Measurements from ENCODE around the gene AHCY.
A peak's percentile ranks its signal among the peaks of the same experiment; 100 is the strongest.
"Not testable (repeated sequence)": the region's sequence is repeated elsewhere in the genome, so short reads cannot be mapped to it uniquely, and the experiment has no call there.

Gene AHCY

GRCh38 chr20:34268145-34268544, 35.0 kb downstream of the AHCY start:
- TF ChIP-seq CTCF (IDR thresholded peaks at IDR 0.05; ENCODE audit: insufficient read depth, low read depth, low read length, missing control alignments), result no peak
- H3K4me3 ChIP-seq (ENCODE audit: low read depth, low read length), result no peak overlapping the region
- no peak for DNase-seq (ENCODE audit: low read depth)

DNA sequence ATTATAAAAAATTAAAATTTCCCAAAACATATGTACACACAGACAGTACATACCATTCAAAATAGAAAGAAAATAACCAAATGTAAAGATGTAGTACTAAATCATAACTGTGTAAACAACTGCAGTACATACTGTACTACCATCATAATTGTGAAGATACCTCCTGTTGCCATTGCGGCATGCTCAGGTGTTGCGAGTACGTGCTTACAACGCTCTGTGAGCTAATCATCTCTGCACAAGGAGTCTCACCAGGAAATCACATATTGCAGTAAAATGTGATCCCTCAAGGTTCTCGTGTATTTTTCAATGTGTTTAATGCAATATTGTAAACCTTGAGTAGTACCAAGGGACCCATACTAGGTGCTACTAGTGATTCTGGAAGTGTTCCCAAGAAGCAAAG, 39.0 kb downstream of the AHCY start:
- TF ChIP-seq CTCF (IDR thresholded peaks at IDR 0.05; ENCODE audit: insufficient read depth, low read depth, low read length, missing control alignments), result no peak
- H3K4me3 ChIP-seq (ENCODE audit: low read depth, low read length), result no peak overlapping the region
- no peak for DNase-seq (ENCODE audit: low read depth)

GRCh38 chr20:34263468-34263867, 39.7 kb downstream of the AHCY start:
- H3K4me3 ChIP-seq (ENCODE audit: low read depth, low read length); DNase-seq (ENCODE audit: low read depth): not testable (repeated sequence)

DNA sequence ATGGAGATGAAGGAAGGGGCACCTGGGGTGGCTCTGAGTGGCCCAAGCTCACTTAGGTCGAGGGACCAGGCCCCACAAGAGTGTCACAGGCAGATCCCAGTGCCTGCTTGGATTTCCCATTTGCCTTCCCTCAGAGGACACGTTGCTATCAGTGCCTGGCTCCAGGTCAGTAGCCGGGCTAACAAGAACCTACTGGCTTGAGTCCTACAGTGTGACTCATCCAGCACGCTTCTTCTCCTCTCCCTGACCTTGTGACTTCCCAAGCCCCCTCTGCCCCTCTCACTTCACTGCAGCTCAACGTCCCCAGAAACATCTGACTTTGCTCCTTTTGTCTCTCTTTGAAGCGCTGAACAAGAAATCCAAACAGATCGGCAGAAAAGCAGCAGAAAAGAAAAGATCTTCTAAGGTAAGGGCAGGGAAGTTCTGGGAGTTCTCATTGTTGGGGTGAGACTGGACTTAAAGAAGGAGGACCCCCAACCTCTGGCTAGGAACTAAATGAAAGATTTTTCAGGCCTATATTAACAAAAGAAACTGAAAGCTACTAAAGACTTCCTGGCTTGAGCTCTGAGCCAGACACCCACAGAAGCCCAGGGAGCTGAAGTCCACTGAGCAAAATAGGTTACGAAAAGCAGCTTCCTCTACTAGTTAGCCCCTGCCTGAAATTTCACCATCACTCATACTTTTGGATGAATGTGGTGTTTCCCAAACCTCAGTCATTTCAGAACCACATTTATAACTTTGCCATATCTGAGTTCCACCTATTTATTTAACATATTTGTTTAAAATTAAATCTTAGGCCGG, 40.5 kb downstream of the AHCY start:
- peak; percentile 30 for DNase-seq (ENCODE audit: low read depth)
- no peak for TF ChIP-seq CTCF (IDR thresholded peaks at IDR 0.05; ENCODE audit: insufficient read depth, low read depth, low read length, missing control alignments)
- no peak overlapping the region for H3K4me3 ChIP-seq (ENCODE audit: low read depth, low read length)

DNA sequence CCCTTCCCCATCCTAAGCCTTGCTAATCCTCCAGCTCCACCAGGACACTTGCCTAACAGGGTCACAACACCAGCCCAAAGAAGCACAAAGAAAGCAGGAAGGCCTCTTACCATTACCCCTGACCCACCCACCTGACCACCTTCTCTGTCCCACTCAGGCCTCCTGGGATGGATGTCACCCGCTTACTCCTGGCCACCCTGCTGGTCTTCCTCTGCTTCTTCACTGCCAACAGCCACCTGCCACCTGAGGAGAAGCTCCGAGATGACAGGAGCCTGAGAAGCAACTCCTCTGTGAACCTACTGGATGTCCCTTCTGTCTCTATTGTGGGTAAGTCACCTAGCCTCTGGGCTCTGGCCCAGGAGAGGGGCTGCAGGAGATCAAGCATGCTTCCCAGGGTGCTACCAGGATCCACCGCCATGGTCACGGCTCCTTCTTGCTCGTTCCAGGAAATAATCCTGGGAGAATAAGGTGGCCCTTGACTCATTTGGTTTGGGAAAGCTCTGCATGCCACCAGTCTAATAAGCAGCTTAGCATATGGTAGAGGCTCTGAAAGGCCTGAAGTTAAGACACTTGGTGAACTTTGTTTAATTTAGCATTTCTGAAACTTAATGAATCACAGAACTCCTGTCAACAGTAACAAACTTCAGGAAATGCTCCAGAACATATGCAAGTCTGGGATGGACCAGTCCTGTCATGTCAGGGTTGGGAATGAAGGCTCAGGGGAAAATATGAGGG, 42.8 kb downstream of the AHCY start:
- no peak for DNase-seq (ENCODE audit: low read depth)
- no peak for TF ChIP-seq CTCF (IDR thresholded peaks at IDR 0.05; ENCODE audit: insufficient read depth, low read depth, low read length, missing control alignments)
- H3K4me3 ChIP-seq (ENCODE audit: low read depth, low read length), result no peak overlapping the region

DNA sequence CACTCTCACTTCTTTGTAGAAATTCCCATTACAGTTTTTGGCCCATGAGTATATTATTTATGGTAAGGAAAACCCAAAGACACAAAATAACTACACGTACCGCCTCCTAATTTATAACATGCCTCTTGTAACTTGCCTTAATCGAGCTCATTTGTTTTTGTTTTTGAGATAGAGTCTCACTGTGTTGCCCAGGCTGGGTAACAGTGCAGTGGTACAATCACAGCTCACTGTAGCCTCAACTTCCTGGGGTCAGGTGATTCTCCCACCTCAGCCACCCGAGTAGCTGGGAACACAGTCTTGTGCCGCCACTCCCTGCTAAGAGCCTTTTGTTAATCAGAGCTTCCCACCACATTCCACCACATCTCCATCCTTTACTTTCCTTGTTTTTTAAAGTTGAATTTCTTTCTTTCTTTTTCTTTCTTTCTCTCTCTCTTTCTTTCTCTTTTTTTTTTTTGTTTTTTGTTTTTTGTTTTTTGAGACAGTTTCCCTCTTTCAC, 46.5 kb downstream of the AHCY start:
- no peak overlapping the region for H3K4me3 ChIP-seq (ENCODE audit: low read depth, low read length)
- no peak for DNase-seq (ENCODE audit: low read depth)
- TF ChIP-seq CTCF (IDR thresholded peaks at IDR 0.05; ENCODE audit: insufficient read depth, low read depth, low read length, missing control alignments), result no peak

- DNase-seq (ENCODE audit: low read depth), result no peak
- no peak overlapping the region for H3K4me3 ChIP-seq (ENCODE audit: low read depth, low read length)
- no peak for TF ChIP-seq CTCF (IDR thresholded peaks at IDR 0.05; ENCODE audit: insufficient read depth, low read depth, low read length, missing control alignments)
These were observed 48.2 kb downstream of the AHCY start for GRCh38 chr20:34254979-34255378.

DNA sequence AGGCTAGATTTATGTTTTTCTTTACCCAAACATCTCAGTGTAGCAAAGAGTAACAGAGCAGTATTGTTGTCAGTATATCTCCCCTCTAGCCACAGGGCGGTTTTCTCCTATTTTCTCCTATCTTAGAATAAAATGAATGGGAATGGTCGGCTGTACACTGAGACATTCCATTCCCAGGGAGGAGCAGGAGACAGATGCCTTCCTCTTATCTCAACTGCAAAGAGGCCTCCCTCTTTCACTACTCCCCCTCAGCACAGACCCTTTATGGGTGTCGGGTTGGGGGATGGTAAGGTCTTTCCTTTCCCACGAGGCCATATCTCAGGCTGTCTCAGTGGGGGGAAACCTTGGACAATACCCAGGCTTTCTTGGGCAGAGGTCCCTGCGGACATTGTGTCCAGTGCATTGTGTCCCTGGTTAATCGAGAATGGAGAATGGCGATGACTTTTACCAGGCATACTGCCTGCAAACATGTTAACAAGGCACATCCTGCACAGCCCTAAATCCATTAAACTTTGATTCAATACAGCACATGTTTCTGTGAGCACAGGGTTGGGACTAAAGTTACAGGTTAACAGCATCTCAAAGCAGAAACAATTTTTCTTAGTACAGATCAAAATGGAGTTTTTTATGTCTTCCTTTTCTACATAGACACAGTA, 50.6 kb downstream of the AHCY start:
- not testable (repeated sequence) for DNase-seq (ENCODE audit: low read depth); H3K4me3 ChIP-seq (ENCODE audit: low read depth, low read length)

Data from GM12865 (cell line).